ENCODE results near the gene C4A.
"Not testable (repeated sequence)": the region's sequence is repeated elsewhere in the genome, so short reads cannot be mapped to it uniquely, and the experiment has no call there.

The C4A gene

DNA sequence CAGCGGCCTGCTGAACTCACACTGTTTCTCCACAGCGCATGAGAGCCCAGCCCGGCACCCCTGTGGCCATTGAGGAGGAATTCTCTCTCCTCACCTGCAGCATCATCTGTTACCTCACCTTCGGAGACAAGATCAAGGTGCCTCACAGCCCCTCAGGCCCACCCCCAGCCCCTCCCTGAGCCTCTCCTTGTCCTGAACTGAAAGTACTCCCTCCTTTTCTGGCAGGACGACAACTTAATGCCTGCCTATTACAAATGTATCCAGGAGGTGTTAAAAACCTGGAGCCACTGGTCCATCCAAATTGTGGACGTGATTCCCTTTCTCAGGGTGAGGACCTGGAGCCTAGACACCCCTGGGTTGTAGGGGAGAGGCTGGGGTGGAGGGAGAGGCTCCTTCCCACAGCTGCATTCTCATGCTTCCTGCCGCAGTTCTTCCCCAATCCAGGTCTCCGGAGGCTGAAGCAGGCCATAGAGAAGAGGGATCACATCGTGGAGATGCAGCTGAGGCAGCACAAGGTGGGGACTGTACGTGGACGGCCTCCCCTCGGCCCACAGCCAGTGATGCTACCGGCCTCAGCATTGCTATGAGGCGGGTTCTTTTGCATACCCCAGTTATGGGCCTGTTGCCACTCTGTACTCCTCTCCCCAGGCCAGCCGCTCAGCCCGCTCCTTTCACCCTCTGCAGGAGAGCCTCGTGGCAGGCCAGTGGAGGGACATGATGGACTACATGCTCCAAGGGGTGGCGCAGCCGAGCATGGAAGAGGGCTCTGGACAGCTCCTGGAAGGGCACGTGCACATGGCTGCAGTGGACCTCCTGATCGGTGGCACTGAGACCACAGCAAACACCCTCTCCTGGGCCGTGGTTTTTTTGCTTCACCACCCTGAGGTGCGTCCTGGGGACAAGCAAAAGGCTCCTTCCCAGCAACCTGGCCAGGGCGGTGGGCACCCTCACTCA, 57.7 kb downstream of the C4A start:
- not testable (repeated sequence) for H3K4me3 ChIP-seq (ENCODE audit: insufficient read depth, low read length, poor library complexity, severe bottlenecking); H3K27me3 ChIP-seq (ENCODE audit: low read length); H3F3A ChIP-seq (ENCODE audit: insufficient read depth); H3K27ac ChIP-seq (ENCODE audit: low read depth, low read length); H3K9ac ChIP-seq (ENCODE audit: low read length); H3K4me2 ChIP-seq (ENCODE audit: low read depth, low read length, poor library complexity, severe bottlenecking); H3K79me2 ChIP-seq (ENCODE audit: insufficient read depth, low read length); H2AFZ ChIP-seq (ENCODE audit: low read depth, low read length, severe bottlenecking); H3K9me2 ChIP-seq (replicated peaks; ENCODE audit: insufficient read depth, low read length); H3K9me3 ChIP-seq (ENCODE audit: insufficient read depth, low read length); H4K20me1 ChIP-seq (ENCODE audit: low read depth, low read length); H3K36me3 ChIP-seq (ENCODE audit: low read length)

DNA sequence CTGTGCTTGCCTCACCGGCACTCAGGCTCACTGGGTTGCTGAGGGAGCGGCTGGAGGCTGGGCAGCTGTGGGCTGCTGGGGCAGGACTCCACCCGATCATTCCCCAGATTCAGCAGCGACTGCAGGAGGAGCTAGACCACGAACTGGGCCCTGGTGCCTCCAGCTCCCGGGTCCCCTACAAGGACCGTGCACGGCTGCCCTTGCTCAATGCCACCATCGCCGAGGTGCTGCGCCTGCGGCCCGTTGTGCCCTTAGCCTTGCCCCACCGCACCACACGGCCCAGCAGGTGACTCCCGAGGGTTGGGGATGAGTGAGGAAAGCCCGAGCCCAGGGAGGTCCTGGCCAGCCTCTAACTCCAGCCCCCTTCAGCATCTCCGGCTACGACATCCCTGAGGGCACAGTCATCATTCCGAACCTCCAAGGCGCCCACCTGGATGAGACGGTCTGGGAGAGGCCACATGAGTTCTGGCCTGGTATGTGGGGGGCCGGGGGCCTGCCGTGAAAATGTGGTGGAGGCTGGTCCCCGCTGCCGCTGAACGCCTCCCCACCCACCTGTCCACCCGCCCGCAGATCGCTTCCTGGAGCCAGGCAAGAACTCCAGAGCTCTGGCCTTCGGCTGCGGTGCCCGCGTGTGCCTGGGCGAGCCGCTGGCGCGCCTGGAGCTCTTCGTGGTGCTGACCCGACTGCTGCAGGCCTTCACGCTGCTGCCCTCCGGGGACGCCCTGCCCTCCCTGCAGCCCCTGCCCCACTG, 58.6 kb downstream of the C4A start:
- not testable (repeated sequence) for H3K36me3 ChIP-seq (ENCODE audit: low read length); H3K4me3 ChIP-seq (ENCODE audit: insufficient read depth, low read length, poor library complexity, severe bottlenecking); H3K9ac ChIP-seq (ENCODE audit: low read length); H3F3A ChIP-seq (ENCODE audit: insufficient read depth); H2AFZ ChIP-seq (ENCODE audit: low read depth, low read length, severe bottlenecking); H3K27me3 ChIP-seq (ENCODE audit: low read length); H3K9me3 ChIP-seq (ENCODE audit: insufficient read depth, low read length); H4K20me1 ChIP-seq (ENCODE audit: low read depth, low read length); H3K9me2 ChIP-seq (replicated peaks; ENCODE audit: insufficient read depth, low read length); H3K27ac ChIP-seq (ENCODE audit: low read depth, low read length); H3K79me2 ChIP-seq (ENCODE audit: insufficient read depth, low read length); H3K4me2 ChIP-seq (ENCODE audit: low read depth, low read length, poor library complexity, severe bottlenecking)

DNA sequence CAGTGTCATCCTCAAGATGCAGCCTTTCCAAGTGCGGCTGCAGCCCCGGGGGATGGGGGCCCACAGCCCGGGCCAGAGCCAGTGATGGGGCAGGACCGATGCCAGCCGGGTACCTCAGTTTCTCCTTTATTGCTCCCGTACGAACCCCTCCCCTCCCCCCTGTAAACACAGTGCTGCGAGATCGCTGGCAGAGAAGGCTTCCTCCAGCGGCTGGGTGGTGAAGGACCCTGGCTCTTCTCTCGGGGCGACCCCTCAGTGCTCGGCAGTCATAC, 59.1 kb downstream of the C4A start:
- H3K4me2 ChIP-seq (ENCODE audit: low read depth, low read length, poor library complexity, severe bottlenecking); H3K4me3 ChIP-seq (ENCODE audit: insufficient read depth, low read length, poor library complexity, severe bottlenecking); H3F3A ChIP-seq (ENCODE audit: insufficient read depth); H3K9me3 ChIP-seq (ENCODE audit: insufficient read depth, low read length); H3K27ac ChIP-seq (ENCODE audit: low read depth, low read length); H4K20me1 ChIP-seq (ENCODE audit: low read depth, low read length); H3K9ac ChIP-seq (ENCODE audit: low read length); H3K9me2 ChIP-seq (replicated peaks; ENCODE audit: insufficient read depth, low read length); H2AFZ ChIP-seq (ENCODE audit: low read depth, low read length, severe bottlenecking); H3K27me3 ChIP-seq (ENCODE audit: low read length); H3K36me3 ChIP-seq (ENCODE audit: low read length); H3K79me2 ChIP-seq (ENCODE audit: insufficient read depth, low read length): not testable (repeated sequence)

DNA sequence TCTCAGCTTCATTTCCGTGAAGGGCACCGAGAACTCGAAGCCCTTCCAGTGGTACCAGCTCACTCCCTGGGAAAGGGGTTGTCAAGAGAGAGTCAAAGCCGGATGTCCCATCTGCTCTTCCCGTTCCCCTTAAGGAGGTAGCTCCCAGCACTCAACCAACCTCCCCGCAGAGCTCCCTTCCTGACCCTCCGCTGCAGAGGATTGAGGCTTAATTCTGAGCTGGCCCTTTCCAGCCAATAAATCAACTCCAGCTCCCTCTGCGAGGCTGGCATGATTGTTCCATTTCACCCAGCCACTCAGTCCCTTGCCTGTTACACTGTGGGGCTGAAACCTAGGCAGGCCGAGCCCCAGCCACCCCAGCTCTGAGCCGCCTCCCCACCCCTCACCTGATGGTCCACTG, 59.5 kb downstream of the C4A start:
- H3K9ac ChIP-seq (ENCODE audit: low read length); H2AFZ ChIP-seq (ENCODE audit: low read depth, low read length, severe bottlenecking); H3K9me3 ChIP-seq (ENCODE audit: insufficient read depth, low read length); H3F3A ChIP-seq (ENCODE audit: insufficient read depth); H3K27me3 ChIP-seq (ENCODE audit: low read length); H4K20me1 ChIP-seq (ENCODE audit: low read depth, low read length); H3K9me2 ChIP-seq (replicated peaks; ENCODE audit: insufficient read depth, low read length); H3K79me2 ChIP-seq (ENCODE audit: insufficient read depth, low read length); H3K27ac ChIP-seq (ENCODE audit: low read depth, low read length); H3K4me2 ChIP-seq (ENCODE audit: low read depth, low read length, poor library complexity, severe bottlenecking); H3K4me3 ChIP-seq (ENCODE audit: insufficient read depth, low read length, poor library complexity, severe bottlenecking); H3K36me3 ChIP-seq (ENCODE audit: low read length): not testable (repeated sequence)

DNA sequence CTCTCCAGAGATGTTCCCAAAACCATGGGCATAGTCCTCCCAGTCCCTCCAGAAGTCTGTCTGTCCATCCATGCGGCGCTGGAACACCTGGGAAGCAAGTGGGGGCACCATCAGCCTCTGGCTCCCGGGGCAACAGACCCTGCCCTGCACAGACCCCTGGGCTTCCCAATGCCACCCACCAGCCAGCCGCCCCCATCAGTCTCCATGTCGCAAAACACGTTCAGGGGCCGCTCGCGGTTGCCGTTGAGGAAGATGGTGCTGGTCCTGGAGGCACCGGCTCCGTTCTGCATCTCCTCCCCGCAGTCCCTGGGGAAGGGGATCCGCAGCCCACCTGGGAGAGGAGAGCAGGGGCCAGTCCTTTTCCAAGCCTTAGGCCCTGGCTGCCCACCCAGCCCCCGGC, 60.4 kb downstream of the C4A start:
- not testable (repeated sequence) for H3K27ac ChIP-seq (ENCODE audit: low read depth, low read length); H3K79me2 ChIP-seq (ENCODE audit: insufficient read depth, low read length); H3K36me3 ChIP-seq (ENCODE audit: low read length); H4K20me1 ChIP-seq (ENCODE audit: low read depth, low read length); H3F3A ChIP-seq (ENCODE audit: insufficient read depth); H3K9ac ChIP-seq (ENCODE audit: low read length); H3K9me3 ChIP-seq (ENCODE audit: insufficient read depth, low read length); H3K9me2 ChIP-seq (replicated peaks; ENCODE audit: insufficient read depth, low read length); H3K27me3 ChIP-seq (ENCODE audit: low read length); H2AFZ ChIP-seq (ENCODE audit: low read depth, low read length, severe bottlenecking); H3K4me3 ChIP-seq (ENCODE audit: insufficient read depth, low read length, poor library complexity, severe bottlenecking); H3K4me2 ChIP-seq (ENCODE audit: low read depth, low read length, poor library complexity, severe bottlenecking)

DNA sequence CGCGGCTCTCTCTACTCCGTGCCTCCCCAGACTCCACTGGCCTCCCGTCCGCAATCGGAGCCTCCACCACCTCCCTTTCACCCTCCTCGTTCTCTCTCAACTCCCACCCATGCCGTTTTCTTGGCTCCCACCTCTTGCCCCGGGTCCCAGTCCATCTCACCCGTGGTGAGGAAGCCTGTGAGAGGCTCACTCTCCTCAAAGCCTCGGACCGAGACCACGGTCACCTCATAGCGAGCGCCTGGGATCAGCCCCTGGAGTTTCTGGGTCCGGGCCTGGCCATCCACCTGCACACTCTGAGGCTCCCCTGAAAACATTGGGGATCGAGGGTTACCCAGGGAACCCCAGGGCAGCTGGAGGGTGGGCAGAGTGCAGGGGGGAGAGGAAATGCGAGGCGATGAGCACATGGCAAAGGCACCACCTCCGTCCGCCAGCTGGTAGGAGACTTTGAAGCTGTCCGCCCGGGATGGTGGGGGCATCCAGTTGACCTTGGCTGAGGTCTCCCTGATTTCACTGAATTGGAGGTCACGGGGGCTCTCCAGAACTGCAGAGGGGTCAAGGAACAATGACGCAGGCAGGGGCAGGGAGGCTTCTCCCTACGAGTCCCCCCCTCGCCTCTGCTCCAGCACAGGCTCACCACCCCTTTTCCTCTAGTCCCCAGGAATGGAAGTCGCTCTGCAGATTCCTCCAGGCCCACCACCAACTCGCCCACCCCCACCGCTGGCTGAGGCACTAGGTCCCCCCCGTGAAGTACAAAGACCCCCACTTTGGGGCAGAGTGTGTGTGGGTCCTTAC, 61.9 kb downstream of the C4A start:
- H2AFZ ChIP-seq (ENCODE audit: low read depth, low read length, severe bottlenecking); H3F3A ChIP-seq (ENCODE audit: insufficient read depth); H3K27me3 ChIP-seq (ENCODE audit: low read length); H3K36me3 ChIP-seq (ENCODE audit: low read length); H3K9ac ChIP-seq (ENCODE audit: low read length); H3K4me3 ChIP-seq (ENCODE audit: insufficient read depth, low read length, poor library complexity, severe bottlenecking); H3K4me2 ChIP-seq (ENCODE audit: low read depth, low read length, poor library complexity, severe bottlenecking); H3K79me2 ChIP-seq (ENCODE audit: insufficient read depth, low read length); H3K9me2 ChIP-seq (replicated peaks; ENCODE audit: insufficient read depth, low read length); H3K27ac ChIP-seq (ENCODE audit: low read depth, low read length); H3K9me3 ChIP-seq (ENCODE audit: insufficient read depth, low read length); H4K20me1 ChIP-seq (ENCODE audit: low read depth, low read length): not testable (repeated sequence)

DNA sequence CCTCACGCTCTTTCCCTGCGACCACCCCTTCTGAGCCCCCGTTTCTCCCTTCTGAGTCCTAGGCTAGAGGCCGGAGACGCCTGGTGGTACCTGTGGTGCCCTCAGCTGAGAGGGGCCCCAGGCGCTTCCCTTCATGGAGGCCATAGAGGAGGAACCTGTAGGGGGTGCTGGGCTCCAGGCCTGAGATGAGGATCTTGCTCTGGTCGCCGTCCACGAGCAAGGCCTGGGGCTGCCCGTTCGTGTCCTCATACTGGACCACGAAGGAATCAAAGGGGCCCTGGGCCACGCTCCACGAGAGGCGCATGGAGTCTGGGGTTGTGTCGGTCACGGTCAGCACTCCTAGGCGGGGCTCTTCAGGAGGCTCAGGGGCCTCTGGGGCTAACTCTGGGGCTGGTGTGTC, 63.1 kb downstream of the C4A start:
- H3K79me2 ChIP-seq (ENCODE audit: insufficient read depth, low read length); H3K9me2 ChIP-seq (replicated peaks; ENCODE audit: insufficient read depth, low read length); H3K27me3 ChIP-seq (ENCODE audit: low read length); H3K4me2 ChIP-seq (ENCODE audit: low read depth, low read length, poor library complexity, severe bottlenecking); H3K9ac ChIP-seq (ENCODE audit: low read length); H4K20me1 ChIP-seq (ENCODE audit: low read depth, low read length); H3K4me3 ChIP-seq (ENCODE audit: insufficient read depth, low read length, poor library complexity, severe bottlenecking); H3K36me3 ChIP-seq (ENCODE audit: low read length); H3K27ac ChIP-seq (ENCODE audit: low read depth, low read length); H3F3A ChIP-seq (ENCODE audit: insufficient read depth); H3K9me3 ChIP-seq (ENCODE audit: insufficient read depth, low read length); H2AFZ ChIP-seq (ENCODE audit: low read depth, low read length, severe bottlenecking): not testable (repeated sequence)

Measured in SU-DHL-6 (cell line).